Measurements from ENCODE around the gene MAP2K6. TPM values are rescaled to one million over a fixed set of nuclear protein-coding genes. Genes with fewer than 3 reads are reported as not detected.

MAP2K6 gene
- total RNA-seq, 4 donors from 2014 or later: 3.6 to 5.6 (median 4.4) TPM

GRCh38 chr17:69533481-69534234, 119.2 kb downstream of the MAP2K6 start:
- H3K27ac ChIP-seq: no peak overlapping the region
- H3K36me3 ChIP-seq: no peaks in the 10 kb centered on the region
- intact Hi-C loops (cut with DNase I): no loop called here
- H3K27me3 ChIP-seq: no peaks in the 10 kb centered on the region
- no peak for TF ChIP-seq CTCF (IDR thresholded peaks at IDR 0.05)
- no peak for TF ChIP-seq POLR2A (IDR thresholded peaks at IDR 0.05)
- 89 to 90% methylated on average over 11 of the region's 11 CpGs for WGBS, 2 donors
- H3K4me3 ChIP-seq (replicated peaks in 1 of 3): no peak overlapping the region
- DNase-seq: no peak
- no peaks in the 10 kb centered on the region for H3K4me1 ChIP-seq
- H3K9me3 ChIP-seq: no peaks in the 10 kb centered on the region

GRCh38 chr17:69534235-69534621, 119.7 kb downstream of the MAP2K6 start:
- TF ChIP-seq CTCF (IDR thresholded peaks at IDR 0.05) (no peak), POLR2A (IDR thresholded peaks at IDR 0.05) (no peak)
- no peak for DNase-seq
- Histone ChIP-seq H3K36me3 (no peaks in the 10 kb centered on the region), H3K27me3 (no peaks in the 10 kb centered on the region), H3K9me3 (no peaks in the 10 kb centered on the region), H3K4me3 (replicated peaks in 1 of 3) (no peak overlapping the region), H3K27ac (no peak overlapping the region), H3K4me1 (peaks cover 2% of the 10 kb centered on the region in 2 donors)
- intact Hi-C loops (cut with DNase I): no loop called here
- WGBS, 2 donors: 90 to 93% methylated on average over 5 of the region's 5 CpGs

- intact Hi-C loops (cut with DNase I): no loop called here
- Histone ChIP-seq H3K9me3 (no peaks in the 10 kb centered on the region), H3K4me3 (replicated peaks in 1 of 3) (no peak overlapping the region), H3K27me3 (no peaks in the 10 kb centered on the region), H3K36me3 (no peaks in the 10 kb centered on the region), H3K4me1 (peaks cover 11% of the 10 kb centered on the region in 2 donors), H3K27ac (no peak overlapping the region)
- DNase-seq: no peak
- TF ChIP-seq POLR2A (IDR thresholded peaks at IDR 0.05) (no peak), CTCF (IDR thresholded peaks at IDR 0.05) (no peak)
- 91 to 94% methylated on average over 6 of the region's 6 CpGs for WGBS, 2 donors
These were observed 120.6 kb downstream of the MAP2K6 start for GRCh38 chr17:69535016-69535570.

GRCh38 chr17:69538795-69539194, 124.3 kb downstream of the MAP2K6 start:
- Histone ChIP-seq H3K4me3 (replicated peaks in 1 of 3) (no peak overlapping the region), H3K4me1 (peaks cover 13 to 19% of the 10 kb centered on the region in 2 donors), H3K9me3 (no peaks in the 10 kb centered on the region), H3K27ac (no peak overlapping the region), H3K27me3 (no peaks in the 10 kb centered on the region), H3K36me3 (no peaks in the 10 kb centered on the region)
- intact Hi-C loops (cut with DNase I): no loop called here
- 92% methylated on average over 2 of the region's 2 CpGs for WGBS, 2 donors
- TF ChIP-seq CTCF (IDR thresholded peaks at IDR 0.05): no peak
- no peak for TF ChIP-seq POLR2A (IDR thresholded peaks at IDR 0.05)
- no peak for DNase-seq

GRCh38 chr17:69539274-69539673, 124.8 kb downstream of the MAP2K6 start:
- no peak for TF ChIP-seq CTCF (IDR thresholded peaks at IDR 0.05)
- no peak for TF ChIP-seq POLR2A (IDR thresholded peaks at IDR 0.05)
- H3K27ac ChIP-seq: peak overlapping the region in 1 of 3 donors; percentile 33
- 74 to 88% methylated on average over 2 of the region's 2 CpGs for WGBS, 2 donors
- H3K27me3 ChIP-seq: no peaks in the 10 kb centered on the region
- no peak overlapping the region for H3K4me3 ChIP-seq (replicated peaks in 1 of 3)
- H3K4me1 ChIP-seq: peaks cover 13 to 19% of the 10 kb centered on the region in 2 donors
- H3K9me3 ChIP-seq: no peaks in the 10 kb centered on the region
- DNase-seq: no peak
- intact Hi-C loops (cut with DNase I): no loop called here
- no peaks in the 10 kb centered on the region for H3K36me3 ChIP-seq
